ENCODE data around the gene GRIK2. TPM values are rescaled to one million over a fixed set of nuclear protein-coding genes. Genes with fewer than 3 reads are reported as not detected.

GRIK2 gene
- total and polyA plus RNA-seq, 11 donors, result 0.33 to 7.0 (median 3.9) TPM

- Histone ChIP-seq H3K27ac (no peak overlapping the region), H3K9me3 (no peaks in the 10 kb centered on the region), H3K27me3 (no peaks in the 10 kb centered on the region), H3K36me3 (no peaks in the 10 kb centered on the region), H3K4me1 (no peaks in the 10 kb centered on the region), H3K4me3 (no peak overlapping the region)
- DNase-seq, result no peak
- intact Hi-C loops (cut with DNase I), result no loop called here
- no peak for ATAC-seq
- WGBS, 4 donors, result 72 to 76% (median 74%) methylated on average over 1 of the region's 1 CpG
- no peak for TF ChIP-seq POLR2A (IDR thresholded peaks at IDR 0.05)
- TF ChIP-seq, protein P1, sequence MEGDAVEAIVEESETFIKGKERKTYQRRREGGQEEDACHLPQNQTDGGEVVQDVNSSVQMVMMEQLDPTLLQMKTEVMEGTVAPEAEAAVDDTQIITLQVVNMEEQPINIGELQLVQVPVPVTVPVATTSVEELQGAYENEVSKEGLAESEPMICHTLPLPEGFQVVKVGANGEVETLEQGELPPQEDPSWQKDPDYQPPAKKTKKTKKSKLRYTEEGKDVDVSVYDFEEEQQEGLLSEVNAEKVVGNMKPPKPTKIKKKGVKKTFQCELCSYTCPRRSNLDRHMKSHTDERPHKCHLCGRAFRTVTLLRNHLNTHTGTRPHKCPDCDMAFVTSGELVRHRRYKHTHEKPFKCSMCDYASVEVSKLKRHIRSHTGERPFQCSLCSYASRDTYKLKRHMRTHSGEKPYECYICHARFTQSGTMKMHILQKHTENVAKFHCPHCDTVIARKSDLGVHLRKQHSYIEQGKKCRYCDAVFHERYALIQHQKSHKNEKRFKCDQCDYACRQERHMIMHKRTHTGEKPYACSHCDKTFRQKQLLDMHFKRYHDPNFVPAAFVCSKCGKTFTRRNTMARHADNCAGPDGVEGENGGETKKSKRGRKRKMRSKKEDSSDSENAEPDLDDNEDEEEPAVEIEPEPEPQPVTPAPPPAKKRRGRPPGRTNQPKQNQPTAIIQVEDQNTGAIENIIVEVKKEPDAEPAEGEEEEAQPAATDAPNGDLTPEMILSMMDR (IDR thresholded peaks at IDR 0.05), result no peak
Observed at GRCh38 chr6:101706576-101706975, 313.1 kb downstream of the GRIK2 start.

GRCh38 chr6:101711518-101711917 lies 318.0 kb downstream of the GRIK2 start:
- intact Hi-C loops (cut with DNase I), result no loop called here
- Histone ChIP-seq H3K9me3 (no peaks in the 10 kb centered on the region), H3K27me3 (no peaks in the 10 kb centered on the region), H3K4me3 (no peak overlapping the region), H3K4me1 (no peaks in the 10 kb centered on the region), H3K36me3 (no peaks in the 10 kb centered on the region), H3K27ac (no peak overlapping the region)
- DNase-seq (no peak), ATAC-seq (no peak)
- 76 to 90% (median 80%) methylated on average over 1 of the region's 1 CpG for WGBS, 4 donors
- TF ChIP-seq, protein P1 (IDR thresholded peaks at IDR 0.05), result no peak
- TF ChIP-seq POLR2A (IDR thresholded peaks at IDR 0.05), result no peak

DNA sequence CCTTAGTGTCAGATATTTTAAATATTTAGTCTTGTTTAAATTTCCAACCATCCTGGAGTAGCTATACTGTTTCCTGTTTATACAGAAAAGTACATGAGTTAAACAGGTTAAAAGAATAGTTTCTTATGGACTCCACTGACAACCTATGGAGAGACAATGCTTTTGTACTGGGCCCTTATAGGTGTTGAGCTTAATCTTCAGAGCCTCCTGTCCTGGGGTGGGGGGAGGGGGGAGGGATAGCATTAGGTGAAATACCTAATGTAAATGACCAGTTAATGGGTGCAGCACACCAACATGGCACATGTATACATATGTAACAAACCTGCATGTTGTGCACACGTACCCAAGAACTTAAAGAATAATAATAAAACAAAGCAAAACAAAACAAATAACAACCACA lies 322.9 kb downstream of the GRIK2 start:
- Histone ChIP-seq H3K4me3 (no peak overlapping the region), H3K4me1 (no peaks in the 10 kb centered on the region), H3K9me3 (no peaks in the 10 kb centered on the region), H3K36me3 (no peaks in the 10 kb centered on the region), H3K27me3 (no peaks in the 10 kb centered on the region), H3K27ac (no peak overlapping the region)
- no peak for DNase-seq
- no peak for TF ChIP-seq POLR2A (IDR thresholded peaks at IDR 0.05)
- TF ChIP-seq, protein P1 (IDR thresholded peaks at IDR 0.05), result no peak
- 83 to 93% (median 89%) methylated on average over 1 of the region's 1 CpG for WGBS, 4 donors
- intact Hi-C loops (cut with DNase I), result no loop called here
- ATAC-seq, result no peak

DNA sequence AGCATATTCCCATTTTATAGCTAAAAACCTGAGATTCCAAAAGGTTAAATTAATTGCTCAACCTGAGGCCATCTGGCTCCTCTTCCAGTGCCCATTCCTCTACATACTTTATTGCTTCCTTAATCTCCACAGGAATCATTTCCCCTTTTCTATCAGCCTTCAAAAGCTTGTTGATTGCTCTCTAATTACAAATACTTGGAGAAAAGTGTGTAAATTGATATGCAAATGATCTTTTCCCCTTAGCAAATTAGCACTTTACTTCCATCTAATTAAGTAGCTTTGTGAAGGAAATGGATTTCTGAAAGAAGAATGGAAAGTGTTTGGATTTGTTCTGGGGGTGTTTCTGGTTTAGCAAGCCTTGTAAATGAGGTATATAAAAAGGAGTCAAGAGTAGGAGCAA lies 323.3 kb downstream of the GRIK2 start:
- TF ChIP-seq, protein P1 (IDR thresholded peaks at IDR 0.05), result no peak
- TF ChIP-seq POLR2A (IDR thresholded peaks at IDR 0.05), result no peak
- H3K36me3 ChIP-seq, result no peaks in the 10 kb centered on the region
- H3K9me3 ChIP-seq, result no peaks in the 10 kb centered on the region
- intact Hi-C loops (cut with DNase I), result no loop called here
- no peaks in the 10 kb centered on the region for H3K27me3 ChIP-seq
- H3K4me3 ChIP-seq, result no peak overlapping the region
- H3K27ac ChIP-seq, result no peak overlapping the region
- DNase-seq, result no peak
- H3K4me1 ChIP-seq, result no peaks in the 10 kb centered on the region
- ATAC-seq, result no peak

Data from heart left ventricle (tissue), 16 donors.